SU-DHL-6 (cell line): ENCODE results near the gene B3GALT6.

Source experiments
- H2AFZ ChIP-seq: fragments of 200-600 bp; sonication (generic); 2 replicates; pipeline ENCODE4 v1.6.1; 2014; ENCODE audit warnings: low read depth, mild to moderate bottlenecking, moderate library complexity, mixed read lengths, antibody characterized with exemption, low read length; ENCODE audit not compliant: severe bottlenecking
- H3F3A ChIP-seq: fragments of 200-600 bp; shearing (Covaris generic); 2 replicates; pipeline ENCODE4 v1.6.0; 2016; ENCODE audit warnings: antibody characterized with exemption, mild to moderate bottlenecking; ENCODE audit not compliant: insufficient read depth
- H3K27ac ChIP-seq: fragments of 200-600 bp; sonication (generic); 2 replicates; pipeline ENCODE4 v1.5.1; 2016; ENCODE audit warnings: low read depth, mild to moderate bottlenecking, low read length, moderate library complexity, mixed read lengths
- H3K27me3 ChIP-seq: fragments of 200-600 bp; sonication (generic), shearing (Covaris generic); 2 replicates; pipeline ENCODE4 v1.6.0; 2014; ENCODE audit warnings: mild to moderate bottlenecking, low read length
- H3K36me3 ChIP-seq: fragments of 200-600 bp; sonication (generic); 2 replicates; pipeline ENCODE4 v1.6.1; 2014; ENCODE audit warnings: mild to moderate bottlenecking, low read length, mixed read lengths
- H3K4me2 ChIP-seq: fragments of 300-600, 200-600 bp; shearing (Covaris generic), sonication (generic); 2 replicates; pipeline ENCODE4 v1.6.0; 2014; ENCODE audit warnings: low read length, low read depth, mild to moderate bottlenecking; ENCODE audit not compliant: poor library complexity, severe bottlenecking
- H3K4me3 ChIP-seq: fragments of 200-600 bp; sonication (generic); 2 replicates; pipeline ENCODE4 v1.5.1; 2014; ENCODE audit warnings: antibody characterized with exemption, low read length, mild to moderate bottlenecking, mixed read lengths; ENCODE audit not compliant: insufficient read depth, poor library complexity, severe bottlenecking
- H3K79me2 ChIP-seq: fragments of 200-600 bp; sonication (generic); 2 replicates; pipeline ENCODE4 v1.6.1; 2014; ENCODE audit warnings: mild to moderate bottlenecking, low read length, moderate library complexity; ENCODE audit not compliant: insufficient read depth
- H3K9ac ChIP-seq: fragments of 200-600 bp; sonication (generic); 2 replicates; pipeline ENCODE4 v1.7.0; 2014; ENCODE audit warnings: mild to moderate bottlenecking, low read length
- H3K9me2 ChIP-seq: fragments of 200-600 bp; sonication (generic); replicated peaks from 2 replicates; pipeline ENCODE4 v1.6.1; 2014; ENCODE audit warnings: low read length; ENCODE audit not compliant: insufficient read depth
- H3K9me3 ChIP-seq: fragments of 200-600 bp; sonication (generic); 2 replicates; pipeline ENCODE4 v1.6.1; 2014; ENCODE audit warnings: low read length, mixed read lengths; ENCODE audit not compliant: insufficient read depth
- H4K20me1 ChIP-seq: fragments of 200-600 bp; sonication (generic); 2 replicates; pipeline ENCODE4 v1.6.1; 2014; ENCODE audit warnings: low read depth, mild to moderate bottlenecking, antibody characterized with exemption, low read length, moderate library complexity, mixed read lengths
- CTCF ChIP-seq: fragments of 200-600 bp; sonication (generic); IDR thresholded peaks from one replicate; pipeline ENCODE4 v1.5.1; 2017; ENCODE audit warnings: antibody characterized with exemption, mild to moderate bottlenecking, low read length, moderate library complexity; ENCODE audit not compliant: insufficient read depth, poor library complexity, severe bottlenecking
- EZH2phosphoT487 ChIP-seq: fragments of 200-600 bp; sonication (generic), shearing (Covaris generic); conservative IDR thresholded peaks from 2 replicates; pipeline ENCODE4 v1.6.1; 2018; ENCODE audit warnings: mild to moderate bottlenecking, antibody characterized with exemption, low read length, moderate library complexity, mixed read lengths

B3GALT6 gene

GRCh38 chr1:1198423-1199140, 33.5 kb upstream of the B3GALT6 start:
- H3K36me3 ChIP-seq, result no peaks in the 10 kb centered on the region
- no peak overlapping the region for H3K9ac ChIP-seq
- H3K79me2 ChIP-seq, result no peaks in the 10 kb centered on the region
- no peaks in the 10 kb centered on the region for H4K20me1 ChIP-seq
- H3K27ac ChIP-seq, result no peak overlapping the region
- no peaks in the 10 kb centered on the region for H3F3A ChIP-seq
- H3K27me3 ChIP-seq, result no peaks in the 10 kb centered on the region
- H2AFZ ChIP-seq, result no peak overlapping the region
- H3K9me2 ChIP-seq, result no peaks in the 10 kb centered on the region
- TF ChIP-seq CTCF, result no peak
- TF ChIP-seq EZH2phosphoT487, result no peak
- H3K4me3 ChIP-seq, result no peak overlapping the region
- no peaks in the 10 kb centered on the region for H3K9me3 ChIP-seq
- no peak overlapping the region for H3K4me2 ChIP-seq

GRCh38 chr1:1199141-1199960, 32.7 kb upstream of the B3GALT6 start:
- Histone ChIP-seq H3K4me3 (no peak overlapping the region), H3K9me3 (no peaks in the 10 kb centered on the region), H3K27me3 (no peaks in the 10 kb centered on the region), H3K27ac (no peak overlapping the region), H3K4me2 (no peak overlapping the region), H3K79me2 (no peaks in the 10 kb centered on the region), H3K36me3 (no peaks in the 10 kb centered on the region), H4K20me1 (no peaks in the 10 kb centered on the region), H3F3A (no peaks in the 10 kb centered on the region), H3K9ac (no peak overlapping the region), H2AFZ (no peak overlapping the region), H3K9me2 (no peaks in the 10 kb centered on the region)
- no peak for TF ChIP-seq CTCF
- TF ChIP-seq EZH2phosphoT487, result no peak

- no peaks in the 10 kb centered on the region for H3K9me3 ChIP-seq
- H3K79me2 ChIP-seq, result no peaks in the 10 kb centered on the region
- no peak overlapping the region for H3K9ac ChIP-seq
- no peak overlapping the region for H3K27ac ChIP-seq
- no peaks in the 10 kb centered on the region for H4K20me1 ChIP-seq
- no peak overlapping the region for H2AFZ ChIP-seq
- H3K9me2 ChIP-seq, result no peaks in the 10 kb centered on the region
- no peak for TF ChIP-seq EZH2phosphoT487
- TF ChIP-seq CTCF, result no peak
- H3K36me3 ChIP-seq, result no peaks in the 10 kb centered on the region
- H3F3A ChIP-seq, result no peaks in the 10 kb centered on the region
- H3K4me2 ChIP-seq, result no peak overlapping the region
- no peaks in the 10 kb centered on the region for H3K27me3 ChIP-seq
- no peak overlapping the region for H3K4me3 ChIP-seq
Measured at GRCh38 chr1:1199961-1200875, 31.8 kb upstream of the B3GALT6 start.
